ENCODE results near the gene CCDC61. TPM values are rescaled to one million over a fixed set of nuclear protein-coding genes. Genes with fewer than 3 reads are reported as not detected.

Gene CCDC61
- total RNA-seq, 1 donor from 2014 or later, result 7.5 TPM

GRCh38 chr19:46040125-46040524, 44.9 kb downstream of the CCDC61 start:
- DNase-seq (ENCODE audit: low read depth), result no peak

- no peak for DNase-seq (ENCODE audit: low read depth)
These were observed 45.8 kb downstream of the CCDC61 start, which contains the start of gene IGFL4 for GRCh38 chr19:46040952-46041500. Gene IGFL4 (minus strand): TSS chr19:46041002. CDS start chr19:46040962, 40 bp downstream.

- no peak for DNase-seq (ENCODE audit: low read depth)
These were observed 47.1 kb downstream of the CCDC61 start for GRCh38 chr19:46042252-46042883.

GRCh38 chr19:46043519-46043918, 48.3 kb downstream of the CCDC61 start:
- no peak for DNase-seq (ENCODE audit: low read depth)

- DNase-seq (ENCODE audit: low read depth), result no peak
These were observed 54.3 kb downstream of the CCDC61 start for GRCh38 chr19:46049597-46049996.

- no peak for DNase-seq (ENCODE audit: low read depth)
These were observed 57.6 kb downstream of the CCDC61 start for GRCh38 chr19:46052896-46053295.

GRCh38 chr19:46056536-46056935, 61.3 kb downstream of the CCDC61 start:
- DNase-seq (ENCODE audit: low read depth), result peak; percentile 19

GRCh38 chr19:46058778-46059177, 63.5 kb downstream of the CCDC61 start:
- DNase-seq (ENCODE audit: low read depth), result no peak

- DNase-seq (ENCODE audit: low read depth), result no peak
These were observed 64.7 kb downstream of the CCDC61 start for GRCh38 chr19:46060012-46060411.

- DNase-seq (ENCODE audit: low read depth), result no peak
These were observed 67.9 kb downstream of the CCDC61 start for GRCh38 chr19:46063201-46063600.

- DNase-seq (ENCODE audit: low read depth), result peak; percentile 51
These were observed 70.3 kb downstream of the CCDC61 start for GRCh38 chr19:46065486-46066071.

- DNase-seq (ENCODE audit: low read depth), result no peak
These were observed 71.2 kb downstream of the CCDC61 start for GRCh38 chr19:46066471-46066870.

GRCh38 chr19:46067691-46068090, 72.4 kb downstream of the CCDC61 start:
- no peak for DNase-seq (ENCODE audit: low read depth)

Other genes starting within 250 kb of the CCDC61 start
- 6.3 and 12.9 TPM in 2 replicates for gene SIX5, start 226.2 kb upstream of the CCDC61 start, total RNA-seq
- 6.1 and 32.3 TPM in 2 replicates for gene DMPK, start 213.0 kb upstream of the CCDC61 start, total RNA-seq
- gene DMWD, start 202.6 kb upstream of the CCDC61 start, total RNA-seq, result 24.0 and 37.0 TPM in 2 replicates
- 0.10 TPM in 1 of 2 replicates, not detected in the other for gene RSPH6A, start 180.2 kb upstream of the CCDC61 start, total RNA-seq
- gene SYMPK, start 132.3 kb upstream of the CCDC61 start, total RNA-seq, result 16.3 and 55.0 TPM in 2 replicates
- 0.52 and 1.5 TPM in 2 replicates for gene FOXA3, start 131.1 kb upstream of the CCDC61 start, total RNA-seq
- gene IRF2BP1, start 109.3 kb upstream of the CCDC61 start, total RNA-seq, result 23.1 and 27.6 TPM in 2 replicates
- gene MYPOP, start 92.9 kb upstream of the CCDC61 start, total RNA-seq, result 0.69 and 2.5 TPM in 2 replicates
- gene NANOS2, start 80.7 kb upstream of the CCDC61 start, total RNA-seq, result not detected in 2 replicates
- gene NOVA2, start 21.6 kb upstream of the CCDC61 start, total RNA-seq, result under 0.01 TPM in 1 of 2 replicates, not detected in the other
- gene PGLYRP1, start 27.6 kb downstream of the CCDC61 start, total RNA-seq, result not detected in 2 replicates
- gene IGFL4, start 45.5 kb downstream of the CCDC61 start, total RNA-seq, result not detected in 2 replicates
- not detected in 2 replicates for gene IGFL3, start 129.2 kb downstream of the CCDC61 start, total RNA-seq
- not detected in 2 replicates for gene IGFL2, start 152.8 kb downstream of the CCDC61 start, total RNA-seq
- gene IGFL1, start 234.3 kb downstream of the CCDC61 start, total RNA-seq, result 3.8 TPM in 1 of 2 replicates, not detected in the other